Measurements from ENCODE around the gene CDK11B.
"Not testable (repeated sequence)": the region's sequence is repeated elsewhere in the genome, so short reads cannot be mapped to it uniquely, and the experiment has no call there.

Gene CDK11B

GRCh38 chr1:1597275-1597930 lies 61.4 kb downstream of the CDK11B start:
- no peak for DNase-seq

- no peak for DNase-seq
Measured at GRCh38 chr1:1596493-1597274, 62.1 kb downstream of the CDK11B start.

- DNase-seq: not testable (repeated sequence)
Measured at GRCh38 chr1:1595341-1595740, 63.5 kb downstream of the CDK11B start.

- DNase-seq: no peak
Measured at GRCh38 chr1:1594602-1595260, 64.1 kb downstream of the CDK11B start.

- no peak for DNase-seq
Measured at GRCh38 chr1:1593834-1594601, 64.8 kb downstream of the CDK11B start.

GRCh38 chr1:1591452-1591851 lies 67.4 kb downstream of the CDK11B start:
- DNase-seq: no peak
